GM18499 (cell line): ENCODE results near the gene GRM7.

Experiments used
- ATAC-seq: cut with Tn5 transposase; IDR thresholded peaks from one replicate; pipeline ENCODE4 v1.9.1; 2021; ENCODE audit warnings: moderate number of reproducible peaks; ENCODE audit not compliant: insufficient read depth, unreplicated experiment

The GRM7 gene

GRCh38 chr3:7209098-7209497 lies 348.2 kb downstream of the GRM7 start:
- no peak for ATAC-seq

- ATAC-seq = no peak
Observed at GRCh38 chr3:7211740-7212139, 350.8 kb downstream of the GRM7 start.

DNA sequence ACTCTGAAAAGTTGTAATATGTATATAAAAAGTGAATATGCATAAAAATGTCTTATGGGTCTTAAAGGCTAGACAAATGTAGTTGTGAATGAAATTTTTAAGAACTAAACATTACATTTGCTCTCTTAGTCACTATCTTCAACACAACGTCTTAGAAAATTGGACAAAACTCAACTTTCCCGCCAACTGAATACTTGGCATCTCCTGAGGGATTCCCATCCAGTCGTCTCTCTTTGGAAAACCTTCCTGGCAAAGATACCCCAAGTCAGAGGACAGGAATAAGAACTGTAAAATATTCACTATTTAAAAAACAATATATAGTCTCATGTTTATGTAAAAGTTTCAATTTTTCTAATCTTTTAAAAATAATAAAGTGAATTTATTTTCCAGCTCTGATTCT lies 354.8 kb downstream of the GRM7 start:
- no peak for ATAC-seq

GRCh38 chr3:7226393-7226792 lies 365.5 kb downstream of the GRM7 start:
- ATAC-seq = no peak

DNA sequence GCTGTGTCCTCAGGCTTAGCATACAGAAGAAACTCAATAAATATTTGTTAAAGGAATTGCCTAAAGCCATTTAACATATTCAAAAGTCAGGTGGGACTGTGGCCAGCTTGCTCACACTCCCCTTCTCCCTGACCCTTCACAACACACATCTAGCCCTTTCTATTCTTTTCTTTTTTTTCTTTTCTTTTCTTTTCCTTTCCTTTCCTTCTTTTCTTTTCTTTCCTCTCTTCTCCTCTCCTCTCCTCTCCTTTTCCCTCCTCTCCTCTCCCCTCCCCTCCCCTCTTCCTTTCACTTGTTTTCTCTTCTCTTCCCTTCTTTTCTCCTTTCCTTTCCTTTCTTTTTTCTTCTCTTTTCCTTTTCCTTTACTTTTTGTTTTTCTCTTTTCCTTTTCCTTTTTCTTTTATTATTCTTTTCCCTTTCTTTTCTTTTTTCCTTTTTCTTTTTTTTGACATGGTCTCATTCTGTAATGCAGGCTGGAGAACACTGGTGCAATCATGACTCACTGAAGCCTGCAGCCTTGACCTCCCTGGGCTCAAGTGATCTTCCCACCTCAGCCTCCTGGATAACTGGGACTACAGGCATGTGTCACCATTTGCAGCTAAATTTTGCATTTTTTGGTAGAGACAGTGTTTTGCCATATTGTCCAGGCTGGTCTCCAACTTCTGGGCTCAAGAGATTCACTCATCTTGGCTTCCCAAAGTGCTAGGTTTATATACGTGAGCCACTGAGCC lies 377.8 kb downstream of the GRM7 start:
- no peak for ATAC-seq

DNA sequence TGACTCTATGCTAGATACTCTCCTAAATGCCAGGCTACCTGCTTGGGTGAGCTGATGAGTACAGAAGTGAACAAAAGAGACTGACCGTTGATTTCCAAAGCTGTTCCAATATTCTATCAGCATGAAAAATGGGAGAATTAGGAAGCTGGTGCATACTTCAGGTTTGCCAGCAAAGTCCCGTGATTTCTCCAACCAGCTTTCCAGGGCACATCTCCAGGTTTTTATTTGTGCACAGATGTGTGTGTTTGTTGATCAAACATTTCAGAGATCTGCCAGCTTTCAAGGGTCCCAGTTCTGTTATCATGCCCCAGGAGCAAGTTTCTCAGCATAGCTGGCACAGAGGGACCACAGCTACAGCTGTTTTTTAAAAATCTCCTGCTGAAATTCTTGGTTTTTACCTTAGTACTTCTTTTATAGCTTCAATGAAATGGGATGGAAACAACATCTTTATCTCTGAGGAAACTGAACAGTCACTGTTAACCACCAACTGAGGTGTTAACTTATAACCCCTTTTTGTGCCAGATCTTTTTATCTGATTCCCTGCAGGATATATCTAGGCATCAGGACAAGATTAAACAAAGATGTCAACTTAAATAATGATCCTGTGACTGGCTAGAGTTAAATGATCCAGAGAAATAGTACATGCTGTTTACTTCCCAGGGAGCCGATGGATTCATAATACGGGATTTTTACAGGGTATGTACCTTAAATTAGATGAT lies 380.8 kb downstream of the GRM7 start:
- ATAC-seq = no peak

DNA sequence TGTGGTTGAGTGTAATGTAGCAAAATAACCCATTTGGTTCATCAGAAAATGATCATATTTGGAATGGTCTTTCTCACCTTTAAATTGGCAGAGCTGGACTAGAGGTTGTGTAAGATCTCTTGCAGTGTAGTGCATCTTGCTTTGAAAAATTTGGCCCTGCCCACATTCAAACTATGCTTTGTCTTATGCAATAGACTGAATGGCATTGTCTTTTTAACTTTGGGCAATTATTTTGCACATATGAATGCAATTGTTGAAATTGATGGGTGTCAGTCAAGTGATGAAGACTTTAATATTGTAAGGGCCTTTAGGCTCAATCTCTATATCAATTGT lies 381.4 kb downstream of the GRM7 start:
- no peak for ATAC-seq

GRCh38 chr3:7249493-7250076 lies 388.7 kb downstream of the GRM7 start:
- no peak for ATAC-seq

- ATAC-seq = no peak
Observed at GRCh38 chr3:7254251-7254650, 393.3 kb downstream of the GRM7 start.

DNA sequence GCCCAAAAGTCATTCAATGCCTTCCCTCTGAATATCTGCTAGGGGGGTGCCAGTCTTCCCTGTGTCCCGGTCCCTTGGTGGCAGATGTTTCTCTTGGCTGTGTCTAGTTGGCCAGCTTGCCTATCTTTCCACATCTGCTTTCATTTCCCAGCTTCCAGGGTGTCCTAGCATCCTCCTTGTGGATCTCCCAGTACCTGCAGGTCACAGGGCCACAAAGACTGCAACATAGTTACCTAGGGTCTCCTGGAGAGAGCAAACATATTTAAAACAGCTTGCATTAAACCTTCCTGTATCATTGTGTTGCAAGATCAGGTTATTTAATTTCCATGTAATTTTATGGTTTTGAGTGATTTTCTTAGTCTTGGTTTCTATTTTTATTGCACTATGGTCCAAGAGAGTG lies 400.1 kb downstream of the GRM7 start:
- ATAC-seq = no peak

DNA sequence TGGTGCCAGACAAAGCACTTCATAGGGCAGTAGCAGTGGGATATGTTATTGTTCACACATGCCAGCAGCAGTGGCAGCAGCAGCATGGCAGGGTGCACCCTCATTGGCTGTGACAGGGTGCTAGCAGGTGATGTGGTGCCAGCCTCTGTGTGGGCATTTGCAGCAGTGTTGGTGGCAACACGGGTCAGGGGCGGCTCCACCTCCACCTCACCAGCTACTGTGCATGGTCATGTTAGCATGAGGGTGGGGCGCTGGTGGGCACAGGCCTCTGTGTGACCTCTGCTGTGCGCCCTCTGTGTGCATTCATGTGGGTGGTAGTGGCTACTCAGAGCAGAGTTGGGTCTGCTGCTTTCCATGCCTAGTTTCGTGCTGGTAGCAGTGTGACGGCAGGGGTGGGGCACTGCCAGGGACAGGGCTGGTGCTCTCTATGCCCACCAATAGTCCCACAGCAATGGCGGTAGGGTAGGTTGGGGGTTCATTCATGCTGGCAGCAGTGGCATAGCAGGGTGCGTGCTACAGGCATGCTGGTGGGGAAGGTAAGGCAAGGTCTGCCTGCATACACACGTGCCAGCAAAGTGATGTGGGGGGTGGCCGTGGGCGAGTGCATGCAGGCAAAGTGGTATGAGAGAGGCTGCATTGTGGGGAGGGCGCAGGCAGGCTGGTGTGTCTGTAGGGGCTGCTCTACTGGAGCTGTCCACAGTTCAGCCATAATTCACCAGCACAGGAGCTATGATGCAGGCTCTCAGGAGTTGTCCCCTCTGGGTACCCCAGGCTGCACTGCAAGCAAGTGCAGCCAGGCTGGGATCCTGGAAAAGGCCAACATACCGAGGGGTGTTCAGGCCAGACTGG lies 402.7 kb downstream of the GRM7 start:
- no peak for ATAC-seq

DNA sequence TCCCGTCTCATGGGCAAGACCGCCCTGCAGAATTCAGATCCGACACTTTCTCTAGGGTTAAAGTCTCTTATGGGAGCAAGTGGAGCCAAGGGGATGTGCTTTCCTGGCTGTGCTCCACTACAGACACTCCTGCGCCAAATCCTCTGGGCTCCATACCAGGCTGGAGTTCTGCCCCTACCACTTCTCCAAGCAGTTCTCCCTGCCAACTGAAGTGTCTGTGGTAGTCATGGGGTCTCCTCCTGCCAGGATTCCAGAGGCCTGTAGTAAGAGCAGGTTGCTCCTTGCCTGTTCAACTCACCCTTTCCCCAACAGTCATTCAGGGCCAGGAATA lies 403.2 kb downstream of the GRM7 start:
- no peak for ATAC-seq

GRCh38 chr3:7265736-7266135 lies 404.8 kb downstream of the GRM7 start:
- no peak for ATAC-seq

- no peak for ATAC-seq
Observed at GRCh38 chr3:7266551-7266950, 405.6 kb downstream of the GRM7 start.

DNA sequence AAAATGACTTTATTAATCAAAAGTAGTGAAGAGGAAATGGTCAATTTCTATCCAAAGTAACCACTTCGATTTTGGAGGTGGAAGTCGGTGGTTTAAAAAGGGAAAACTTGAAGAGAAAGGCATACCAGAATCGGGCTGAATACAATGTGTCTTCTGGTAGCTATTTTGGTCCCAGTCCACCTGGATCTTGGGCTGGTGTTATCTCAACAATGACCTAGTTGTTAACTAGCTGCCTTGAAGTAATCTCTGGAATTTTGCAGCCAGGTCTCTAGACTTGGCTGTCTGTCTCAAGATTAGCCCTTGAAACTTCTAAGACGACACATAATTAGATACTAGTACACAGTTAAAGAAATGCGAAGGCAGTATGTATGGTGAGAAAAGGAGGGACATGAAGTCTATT lies 409.8 kb downstream of the GRM7 start:
- ATAC-seq = no peak

- no peak for ATAC-seq
Observed at GRCh38 chr3:7271631-7272030, 410.7 kb downstream of the GRM7 start.

GRCh38 chr3:7272203-7272602 lies 411.3 kb downstream of the GRM7 start:
- no peak for ATAC-seq

DNA sequence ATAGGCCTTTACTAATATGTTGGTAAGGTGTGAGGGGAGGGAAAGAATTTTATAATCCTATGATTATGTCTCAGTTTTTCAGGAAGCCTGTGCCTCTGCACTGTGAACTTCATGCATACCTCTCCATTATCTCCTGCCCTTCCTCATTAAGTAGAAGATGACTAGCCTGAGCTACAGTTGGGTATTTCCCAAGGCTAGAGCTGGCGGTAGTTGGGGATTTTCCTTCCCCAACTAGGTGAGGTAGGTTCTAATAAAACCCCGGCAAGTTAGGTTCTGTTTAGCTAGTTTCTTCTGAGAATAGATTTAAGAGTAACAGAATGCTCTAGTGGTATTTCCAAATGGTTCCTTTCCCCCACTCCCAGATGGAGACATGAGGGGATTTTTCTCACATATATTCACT lies 414.5 kb downstream of the GRM7 start:
- ATAC-seq = no peak

DNA sequence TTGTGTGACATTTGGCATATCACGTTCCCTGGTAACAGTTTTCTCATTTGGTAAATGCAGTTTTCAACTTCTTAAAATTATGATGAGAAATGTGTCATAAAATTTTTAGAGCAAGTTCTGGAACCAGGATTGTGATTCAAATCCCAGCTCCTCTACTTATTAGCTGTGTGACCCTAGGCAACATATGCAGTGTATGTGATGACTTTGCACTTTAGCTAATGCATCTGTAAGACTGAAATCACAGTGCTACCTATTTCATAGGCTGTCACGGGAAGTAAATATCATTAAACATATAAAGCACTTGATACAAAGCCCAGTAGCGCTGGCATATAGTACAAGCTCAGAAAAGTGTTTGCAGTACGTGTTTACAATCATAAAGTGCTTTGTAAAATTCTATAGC lies 419.4 kb downstream of the GRM7 start:
- ATAC-seq = no peak

DNA sequence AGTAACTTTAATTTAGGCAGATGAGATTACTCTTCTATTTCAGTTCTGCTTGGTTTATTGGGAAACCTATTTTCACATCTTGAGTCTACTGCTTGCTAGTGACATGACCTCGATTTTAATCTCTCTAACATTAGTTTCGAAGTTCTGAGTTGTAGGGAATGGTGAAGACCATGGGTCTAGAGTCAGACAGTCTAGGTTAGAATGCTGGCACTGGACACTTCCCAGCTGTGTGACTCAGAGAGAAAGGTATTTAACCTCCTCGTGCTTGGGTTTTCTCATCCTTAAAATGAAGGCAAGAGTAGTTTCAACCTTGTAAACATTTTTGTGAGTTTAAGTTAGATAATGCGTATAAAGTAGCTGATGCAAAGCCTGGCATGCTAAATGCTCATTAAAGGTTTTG lies 422.1 kb downstream of the GRM7 start:
- ATAC-seq = no peak

GRCh38 chr3:7285505-7285904 lies 424.6 kb downstream of the GRM7 start:
- no peak for ATAC-seq
